Activated CD4-positive, alpha-beta T cell treated with anti-CD3 and anti-CD28 coated beads, Interleukin-2, amount 50 U/mL, for 24 hours (primary cell): Measurements from ENCODE around the gene CCDC190.
"Not testable (repeated sequence)": the region's sequence is repeated elsewhere in the genome, so short reads cannot be mapped to it uniquely, and the experiment has no call there.

Experiments used
- DNase-seq, 2 donors: peaks; one replicate each; pipeline ENCODE4 v3.0.0-alpha.2; 2020; ENCODE audit warnings: low read depth in 1 of 2, low spot score in 1 of 2

CCDC190 gene

GRCh38 chr1:162861101-162861500 lies at the start of gene CCDC190:
Gene CCDC190 (minus strand): TSS chr1:162861175. CDS start chr1:162859646, 1,529 bp downstream.
- DNase-seq: no peak

GRCh38 chr1:162910161-162910560 lies 49.2 kb upstream of the CCDC190 start:
- no peak for DNase-seq

- no peak for DNase-seq
Measured at GRCh38 chr1:162908780-162909179, 47.8 kb upstream of the CCDC190 start.

GRCh38 chr1:162908236-162908635 lies 47.3 kb upstream of the CCDC190 start:
- no peak for DNase-seq

- no peak for DNase-seq
Measured at GRCh38 chr1:162906485-162906884, 45.5 kb upstream of the CCDC190 start.

GRCh38 chr1:162905174-162906158 lies 44.5 kb upstream of the CCDC190 start:
- DNase-seq: no peak

- no peak for DNase-seq
Measured at GRCh38 chr1:162904579-162904978, 43.6 kb upstream of the CCDC190 start.

GRCh38 chr1:162904023-162904422 lies 43.0 kb upstream of the CCDC190 start:
- no peak for DNase-seq

- no peak for DNase-seq
Measured at GRCh38 chr1:162903246-162903645, 42.3 kb upstream of the CCDC190 start.

GRCh38 chr1:162902416-162902815 lies 41.4 kb upstream of the CCDC190 start:
- no peak for DNase-seq

- DNase-seq: no peak
Measured at GRCh38 chr1:162901243-162901642, 40.3 kb upstream of the CCDC190 start.

GRCh38 chr1:162899422-162900146 lies 38.6 kb upstream of the CCDC190 start:
- no peak for DNase-seq

GRCh38 chr1:162893612-162893908 lies 32.6 kb upstream of the CCDC190 start:
- DNase-seq: no peak

- DNase-seq: no peak
Measured at GRCh38 chr1:162892906-162893611, 32.1 kb upstream of the CCDC190 start.

GRCh38 chr1:162889989-162890388 lies 29.0 kb upstream of the CCDC190 start:
- DNase-seq: no peak

GRCh38 chr1:162886705-162887104 lies 25.7 kb upstream of the CCDC190 start:
- no peak for DNase-seq

- no peak for DNase-seq
Measured at GRCh38 chr1:162885265-162885664, 24.3 kb upstream of the CCDC190 start.

- no peak for DNase-seq
Measured at GRCh38 chr1:162884831-162885230, 23.9 kb upstream of the CCDC190 start.

- no peak for DNase-seq
Measured at GRCh38 chr1:162882248-162882674, 21.3 kb upstream of the CCDC190 start.

GRCh38 chr1:162881590-162881989 lies 20.6 kb upstream of the CCDC190 start:
- no peak for DNase-seq

- DNase-seq: not testable (repeated sequence)
Measured at GRCh38 chr1:162880617-162881016, 19.6 kb upstream of the CCDC190 start.
